GM23248 (cell line): Measurements from ENCODE around the gene NTRK2. TPM values are rescaled to one million over a fixed set of nuclear protein-coding genes. Genes with fewer than 3 reads are reported as not detected.

Source experiments
- DNase-seq: peaks from one replicate; pipeline ENCODE4 v3.0.0-alpha.2; 2015
- H2AFZ ChIP-seq: fragments of 200-600 bp; sonication (generic); 2 replicates; pipeline ENCODE4 v1.6.1; 2016; ENCODE audit warnings: antibody characterized with exemption
- H3F3A ChIP-seq: fragments of 200-600 bp; sonication (generic); 2 replicates; pipeline ENCODE4 v1.6.1; 2016; ENCODE audit warnings: mild to moderate bottlenecking, antibody characterized with exemption, mixed run types; ENCODE audit not compliant: insufficient read depth
- H3K27ac ChIP-seq: fragments of 200-600 bp; sonication (generic); 2 replicates; pipeline ENCODE4 v1.5.1; 2016; ENCODE audit warnings: mild to moderate bottlenecking
- H3K27me3 ChIP-seq: fragments of 200-600 bp; sonication (generic); replicated peaks from 2 replicates; pipeline ENCODE4 v1.6.1; 2016; ENCODE audit warnings: mild to moderate bottlenecking; ENCODE audit not compliant: insufficient read depth
- H3K36me3 ChIP-seq: fragments of 200-600 bp; sonication (generic); 2 replicates; pipeline ENCODE4 v1.6.1; 2016; ENCODE audit warnings: low read depth, mild to moderate bottlenecking
- H3K4me1 ChIP-seq: fragments of 200-600 bp; sonication (generic); 2 replicates; pipeline ENCODE4 v1.6.1; 2016; ENCODE audit warnings: mild to moderate bottlenecking; ENCODE audit not compliant: insufficient read depth
- H3K4me2 ChIP-seq: fragments of 200-600 bp; sonication (generic); one replicate; pipeline ENCODE4 v1.6.1; 2016; ENCODE audit warnings: mild to moderate bottlenecking; ENCODE audit not compliant: unreplicated experiment
- H3K4me3 ChIP-seq: fragments of 200-600 bp; sonication (generic); 2 replicates; pipeline ENCODE4 v1.5.1; 2016; ENCODE audit warnings: mild to moderate bottlenecking
- H3K79me2 ChIP-seq: fragments of 200-600 bp; sonication (generic); 2 replicates; pipeline ENCODE4 v1.6.1; 2016; ENCODE audit warnings: mild to moderate bottlenecking; ENCODE audit not compliant: insufficient read depth
- H3K9ac ChIP-seq: fragments of 200-600 bp; sonication (generic); 2 replicates; pipeline ENCODE4 v1.6.1; 2016; ENCODE audit warnings: mild to moderate bottlenecking
- H3K9me2 ChIP-seq: fragments of 200-600 bp; sonication (generic); 2 replicates; pipeline ENCODE4 v1.6.1; 2016; ENCODE audit warnings: mixed run types, mild to moderate bottlenecking, moderate library complexity; ENCODE audit not compliant: insufficient read depth
- H3K9me3 ChIP-seq: fragments of 200-600 bp; sonication (generic); one replicate; pipeline ENCODE4 v1.6.1; 2017; ENCODE audit warnings: low read depth
- H4K20me1 ChIP-seq: fragments of 200-600 bp; sonication (generic); 2 replicates; pipeline ENCODE4 v1.6.0; 2016; ENCODE audit not compliant: insufficient read depth
- EZH2 ChIP-seq: fragments of 200-600 bp; sonication (generic); IDR thresholded peaks from 2 replicates; pipeline ENCODE4 v1.6.1; 2018; ENCODE audit warnings: antibody characterized with exemption, mild to moderate bottlenecking; ENCODE audit not compliant: insufficient read depth, poor library complexity, severe bottlenecking
- EZH2phosphoT487 ChIP-seq: fragments of 200-600 bp; sonication (generic); IDR thresholded peaks from 2 replicates; pipeline ENCODE4 v1.6.1; 2018; ENCODE audit warnings: antibody characterized with exemption, moderate library complexity, mild to moderate bottlenecking, low read depth; ENCODE audit not compliant: insufficient read depth
- WGBS, 2 experiments: methylation state at CpG; one replicate each; pipeline ENCODE4 v1.1.6; 2015 to 2017; ENCODE audit warnings: low lambda C conversion rate in 2 of 2, low coverage in 1 of 2; ENCODE audit errors: missing lambda C conversion rate in 2 of 2; 5-methylcytosine and 5-hydroxymethylcytosine counted together
- in situ Hi-C: fragments of 300-500 bp; cut with MboI; formaldehyde crosslinking; loops from 2 replicates; pipeline ENCODE4 v1.15.0; 2020
- polyA plus RNA-seq: library from polyadenylated mRNA; unstranded; fragments of >200 nt; fragmentation: Nextera tagmentation; extraction: Ambion mirVana; gene quantifications from 2 replicates; pipeline ENCODE4 v1.2.1, GENCODE V29; 2016
- total RNA-seq: library from RNA; depleted of rRNA; stranded (reverse); fragments of >200 nt; shearing (Covaris generic); gene quantifications from 2 replicates; pipeline ENCODE4 v1.2.3, GENCODE V29; 2014

The NTRK2 gene
- total and polyA plus RNA-seq, 2 experiments from 2014 or later: not detected

DNA sequence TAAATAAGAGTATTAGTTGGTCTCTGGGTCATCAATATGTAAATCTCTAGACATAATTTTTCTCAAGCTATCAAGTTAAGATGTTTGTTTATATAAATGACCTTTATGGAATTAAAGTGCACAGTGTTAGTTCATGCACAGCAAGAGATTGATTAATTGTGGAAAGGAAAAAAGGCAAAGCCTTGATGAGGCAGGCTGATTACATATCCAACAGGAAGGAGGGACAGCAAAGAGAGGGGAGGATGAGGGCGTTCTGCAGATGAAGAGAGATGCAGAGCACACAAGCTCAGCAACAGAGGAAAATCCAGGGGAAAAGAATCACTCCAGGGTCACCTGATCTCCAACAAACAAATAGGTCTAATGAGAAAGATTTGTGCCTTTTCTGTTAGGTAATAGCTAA is 16.5 kb downstream of the NTRK2 start:
- WGBS, 2 experiments: 17 to 19% methylated on average over 1 of the region's 1 CpG

DNA sequence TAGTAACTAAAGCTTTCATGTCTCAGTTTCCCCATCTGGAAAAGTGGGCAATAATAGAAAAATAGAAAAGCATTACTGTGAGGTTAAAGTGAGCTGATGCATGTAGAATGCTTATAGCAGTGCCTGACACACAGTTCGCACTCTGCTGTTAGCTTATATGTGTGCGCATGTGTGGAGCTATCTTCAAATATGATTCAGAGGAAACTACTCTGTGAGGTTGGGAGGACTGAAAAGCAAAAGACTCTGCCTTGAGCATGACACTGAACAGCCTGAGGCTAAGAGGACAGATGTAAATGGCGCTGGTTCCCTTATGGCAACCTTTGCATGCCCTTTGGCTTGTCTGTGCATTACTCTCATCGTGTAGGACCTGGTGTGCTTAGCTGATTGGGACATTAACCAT is 19.4 kb downstream of the NTRK2 start:
- H4K20me1 ChIP-seq: no peaks in the 10 kb centered on the region
- no peak overlapping the region for H2AFZ ChIP-seq
- no peak for TF ChIP-seq EZH2phosphoT487
- TF ChIP-seq EZH2: no peak
- WGBS, 2 experiments: 58 to 60% methylated on average over 4 of the region's 4 CpGs
- no peak overlapping the region for H3K9ac ChIP-seq
- DNase-seq: no peak
- no peaks in the 10 kb centered on the region for H3K4me1 ChIP-seq
- in situ Hi-C loops: loop anchor here (25.0 kb wide), 1 partner anchor 573 kb away; no protein-coding TSS in a partner anchor
- no peaks in the 10 kb centered on the region for H3K27me3 ChIP-seq
- no peaks in the 10 kb centered on the region for H3K36me3 ChIP-seq
- no peak overlapping the region for H3K4me2 ChIP-seq
- H3K27ac ChIP-seq: no peak overlapping the region
- no peaks in the 10 kb centered on the region for H3K9me2 ChIP-seq
- H3F3A ChIP-seq: no peaks in the 10 kb centered on the region
- no peaks in the 10 kb centered on the region for H3K9me3 ChIP-seq
- no peak overlapping the region for H3K4me3 ChIP-seq
- H3K79me2 ChIP-seq: no peaks in the 10 kb centered on the region

More for the DNA sequence above, 16.5 kb downstream of the NTRK2 start:
- Histone ChIP-seq H3K36me3 (no peaks in the 10 kb centered on the region), H4K20me1 (no peaks in the 10 kb centered on the region), H3F3A (no peaks in the 10 kb centered on the region), H3K4me3 (no peak overlapping the region), H3K9ac (no peak overlapping the region), H3K9me2 (no peaks in the 10 kb centered on the region), H2AFZ (no peak overlapping the region), H3K4me1 (no peaks in the 10 kb centered on the region), H3K27ac (no peak overlapping the region), H3K4me2 (no peak overlapping the region), H3K79me2 (no peaks in the 10 kb centered on the region), H3K27me3 (no peaks in the 10 kb centered on the region), H3K9me3 (no peaks in the 10 kb centered on the region)
- no peak for DNase-seq
- TF ChIP-seq EZH2phosphoT487 (no peak), EZH2 (no peak)
- in situ Hi-C loops: loop anchor here (25.0 kb wide), 1 partner anchor 576 kb away; no protein-coding TSS in a partner anchor

DNA sequence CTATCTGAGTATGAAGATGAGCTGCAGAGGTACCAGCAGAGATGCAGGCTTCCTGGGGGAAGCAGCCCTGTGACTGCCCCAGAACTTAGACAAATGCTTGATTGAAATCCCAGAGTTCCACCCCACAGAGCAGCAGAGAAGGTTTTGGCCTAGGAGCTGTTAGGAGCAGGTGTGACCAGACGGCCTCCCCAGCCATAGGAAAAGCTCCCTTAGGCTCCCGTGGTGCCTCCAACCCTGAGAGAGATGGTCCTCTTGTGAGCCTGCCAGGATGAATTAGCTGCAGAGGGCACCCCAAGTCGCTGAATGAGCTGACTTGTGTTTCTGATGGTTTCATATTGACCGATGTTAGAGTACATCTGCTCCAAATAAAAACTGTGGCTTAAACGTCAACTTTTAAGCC is 22.1 kb downstream of the NTRK2 start:
- Histone ChIP-seq H4K20me1 (no peaks in the 10 kb centered on the region), H3K9ac (no peak overlapping the region), H3K27ac (no peak overlapping the region), H3K9me2 (no peaks in the 10 kb centered on the region), H3K27me3 (no peaks in the 10 kb centered on the region; the same call in 1 of the 2 replicates), H2AFZ (no peak overlapping the region), H3K4me2 (no peak overlapping the region), H3K36me3 (no peaks in the 10 kb centered on the region), H3K9me3 (no peaks in the 10 kb centered on the region), H3F3A (no peaks in the 10 kb centered on the region), H3K4me3 (no peak overlapping the region), H3K79me2 (no peaks in the 10 kb centered on the region), H3K4me1 (no peaks in the 10 kb centered on the region)
- 36 to 48% methylated on average over 5 of the region's 5 CpGs for WGBS, 2 experiments
- DNase-seq: no peak
- no peak for TF ChIP-seq EZH2phosphoT487
- no peak for TF ChIP-seq EZH2
- in situ Hi-C loops: loop anchor here (25.0 kb wide), 1 partner anchor 571 kb away; no protein-coding TSS in a partner anchor

DNA sequence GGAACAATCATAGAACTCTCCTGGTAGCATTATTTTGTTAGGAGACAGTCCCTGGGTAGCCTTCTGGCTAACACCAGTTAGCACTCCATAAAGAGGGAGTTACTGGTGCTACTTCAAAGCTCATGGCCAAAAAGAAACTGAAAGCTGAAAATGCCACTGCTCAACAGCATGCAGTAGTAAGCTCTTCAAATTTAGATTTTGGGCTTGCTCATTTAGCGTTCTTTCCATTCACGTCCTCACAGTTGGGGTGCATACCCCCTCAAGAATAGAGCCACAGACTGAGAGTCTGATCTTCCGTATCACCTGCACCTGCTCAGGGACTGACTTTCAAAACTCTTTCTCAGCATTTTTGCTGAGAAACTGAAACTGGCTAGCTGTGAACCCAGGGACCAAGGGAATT is 24.7 kb downstream of the NTRK2 start:
- Histone ChIP-seq H3K9me3 (no peaks in the 10 kb centered on the region), H2AFZ (no peak overlapping the region), H3K79me2 (no peaks in the 10 kb centered on the region), H4K20me1 (no peaks in the 10 kb centered on the region), H3K9me2 (no peaks in the 10 kb centered on the region), H3K4me2 (no peak overlapping the region), H3F3A (no peaks in the 10 kb centered on the region), H3K36me3 (no peaks in the 10 kb centered on the region), H3K4me3 (no peak overlapping the region), H3K27me3 (no peaks in the 10 kb centered on the region; the same call in 1 of the 2 replicates), H3K27ac (no peak overlapping the region), H3K4me1 (no peaks in the 10 kb centered on the region), H3K9ac (no peak overlapping the region)
- 57 to 73% methylated on average over 3 of the region's 3 CpGs for WGBS, 2 experiments
- no peak for TF ChIP-seq EZH2phosphoT487
- no peak for TF ChIP-seq EZH2
- no peak for DNase-seq
- in situ Hi-C loops: loop anchor here (25.0 kb wide), 1 partner anchor 568 kb away; no protein-coding TSS in a partner anchor
